Measurements from ENCODE around the gene TMEM92. TPM values are rescaled to one million over a fixed set of nuclear protein-coding genes. Genes with fewer than 3 reads are reported as not detected.
A peak's percentile ranks its signal among the peaks of the same experiment; 100 is the strongest.

TMEM92 gene
- total RNA-seq, 4 donors from 2014 or later = 0.16 TPM; not detected in 3

DNA sequence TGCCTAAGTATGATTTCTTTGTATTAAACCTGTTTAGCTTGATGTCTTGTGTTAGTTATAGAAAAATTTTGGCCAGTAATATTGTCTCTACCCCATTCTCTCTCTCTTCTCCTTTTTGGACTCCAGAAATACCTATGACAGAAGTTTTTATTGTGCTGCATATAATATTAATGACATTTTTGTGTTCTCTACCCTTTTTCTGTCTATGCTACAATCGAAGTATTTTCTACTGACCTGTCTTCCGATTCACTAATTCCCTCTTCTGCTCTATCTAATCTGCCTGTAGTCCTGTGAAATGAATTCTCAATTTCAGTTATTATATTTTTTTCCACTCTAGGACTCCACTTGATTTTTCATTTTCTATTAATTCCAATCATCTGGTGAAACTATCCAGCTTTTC lies 26.0 kb upstream of the TMEM92 start:
- no peak for TF ChIP-seq EP300 (IDR thresholded peaks at IDR 0.05)
- TF ChIP-seq CTCF (IDR thresholded peaks at IDR 0.05) = no peak
- TF ChIP-seq POLR2A (IDR thresholded peaks at IDR 0.05) = no peak
- TF ChIP-seq POLR2AphosphoS5 (IDR thresholded peaks at IDR 0.05) = no peak
- H3K36me3 ChIP-seq = no peaks in the 10 kb centered on the region
- no peaks in the 10 kb centered on the region for H3K27me3 ChIP-seq
- no peaks in the 10 kb centered on the region for H3K4me1 ChIP-seq
- H3K9me3 ChIP-seq = peaks cover 0 to 7% (median 3%) of the 10 kb centered on the region in 3 donors
- 74 to 100% methylated on average over 2 of the region's 2 CpGs for WGBS, 2 donors (ENCODE audit: low coverage in 1 of 2)
- H3K4me3 ChIP-seq = no peak overlapping the region
- no peak overlapping the region for H3K27ac ChIP-seq
- no peak for ATAC-seq

- H3K4me3 ChIP-seq = no peak overlapping the region
- no peaks in the 10 kb centered on the region for H3K27me3 ChIP-seq
- 80 to 85% methylated on average over 3 of the region's 3 CpGs for WGBS, 2 donors (ENCODE audit: low coverage in 1 of 2)
- peaks cover 0 to 7% (median 3%) of the 10 kb centered on the region in 3 donors for H3K9me3 ChIP-seq
- no peak overlapping the region for H3K27ac ChIP-seq
- no peak for ATAC-seq
- peaks cover 0 to 9% (median 4%) of the 10 kb centered on the region in 3 donors for H3K4me1 ChIP-seq
- TF ChIP-seq CTCF (IDR thresholded peaks at IDR 0.05) (no peak), POLR2A (IDR thresholded peaks at IDR 0.05) (no peak), EP300 (IDR thresholded peaks at IDR 0.05) (no peak), POLR2AphosphoS5 (IDR thresholded peaks at IDR 0.05) (no peak)
- H3K36me3 ChIP-seq = no peaks in the 10 kb centered on the region
Measured at GRCh38 chr17:50252781-50253180, 21.5 kb upstream of the TMEM92 start.

DNA sequence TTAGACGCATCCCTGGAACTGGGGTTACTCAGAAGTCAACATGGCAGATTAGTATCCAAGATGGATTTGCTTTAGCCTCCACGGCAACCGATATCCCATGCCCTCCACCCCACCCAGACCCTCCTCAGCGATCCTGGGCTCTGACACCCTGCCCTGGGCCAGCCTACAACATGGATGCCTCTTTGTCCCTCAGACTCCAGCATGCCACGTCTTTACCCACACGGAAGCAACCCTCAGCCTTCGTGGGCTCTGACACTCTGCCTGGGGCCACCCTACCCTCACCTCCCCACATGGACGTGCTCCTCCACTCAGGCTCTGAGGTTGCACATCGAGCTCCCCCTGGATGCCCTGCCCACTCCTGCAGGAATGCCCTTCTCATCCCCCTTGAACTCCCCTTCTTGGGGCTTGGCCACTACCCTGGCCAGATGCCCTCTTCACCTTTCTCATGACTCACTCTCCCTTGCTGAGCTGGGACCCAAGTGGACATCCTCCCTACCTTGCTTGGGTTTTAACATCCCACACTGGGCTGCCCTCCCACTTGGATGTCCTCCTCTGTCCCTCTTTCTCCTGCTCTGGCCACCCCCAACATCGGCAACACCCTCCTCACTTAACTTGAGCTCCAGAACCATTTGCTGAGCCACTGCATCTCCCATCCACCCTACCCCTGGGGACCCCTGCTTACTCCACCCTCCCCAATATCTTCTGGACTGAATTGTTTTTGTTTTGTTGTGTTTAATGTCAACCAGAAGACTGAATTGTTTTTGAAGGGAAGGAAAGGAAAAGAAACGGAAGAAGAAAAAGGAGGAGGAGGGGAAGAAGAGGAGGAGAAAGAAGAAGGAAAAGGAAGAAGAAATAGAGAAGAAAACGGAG lies 18.3 kb upstream of the TMEM92 start:
- Histone ChIP-seq H3K4me3 (no peak overlapping the region), H3K27ac (no peak overlapping the region), H3K4me1 (peaks cover 0 to 34% (median 4%) of the 10 kb centered on the region in 3 donors), H3K9me3 (no peaks in the 10 kb centered on the region), H3K27me3 (peaks cover 12% of the 10 kb centered on the region), H3K36me3 (no peaks in the 10 kb centered on the region)
- TF ChIP-seq POLR2AphosphoS5 (IDR thresholded peaks at IDR 0.05) = no peak
- TF ChIP-seq EP300 (IDR thresholded peaks at IDR 0.05) = no peak
- no peak for TF ChIP-seq POLR2A (IDR thresholded peaks at IDR 0.05)
- no peak for TF ChIP-seq CTCF (IDR thresholded peaks at IDR 0.05)
- WGBS, 2 donors (ENCODE audit: low coverage in 1 of 2) = 88 to 95% methylated on average over 3 to 8 of the region's 12 CpGs
- ATAC-seq = no peak

DNA sequence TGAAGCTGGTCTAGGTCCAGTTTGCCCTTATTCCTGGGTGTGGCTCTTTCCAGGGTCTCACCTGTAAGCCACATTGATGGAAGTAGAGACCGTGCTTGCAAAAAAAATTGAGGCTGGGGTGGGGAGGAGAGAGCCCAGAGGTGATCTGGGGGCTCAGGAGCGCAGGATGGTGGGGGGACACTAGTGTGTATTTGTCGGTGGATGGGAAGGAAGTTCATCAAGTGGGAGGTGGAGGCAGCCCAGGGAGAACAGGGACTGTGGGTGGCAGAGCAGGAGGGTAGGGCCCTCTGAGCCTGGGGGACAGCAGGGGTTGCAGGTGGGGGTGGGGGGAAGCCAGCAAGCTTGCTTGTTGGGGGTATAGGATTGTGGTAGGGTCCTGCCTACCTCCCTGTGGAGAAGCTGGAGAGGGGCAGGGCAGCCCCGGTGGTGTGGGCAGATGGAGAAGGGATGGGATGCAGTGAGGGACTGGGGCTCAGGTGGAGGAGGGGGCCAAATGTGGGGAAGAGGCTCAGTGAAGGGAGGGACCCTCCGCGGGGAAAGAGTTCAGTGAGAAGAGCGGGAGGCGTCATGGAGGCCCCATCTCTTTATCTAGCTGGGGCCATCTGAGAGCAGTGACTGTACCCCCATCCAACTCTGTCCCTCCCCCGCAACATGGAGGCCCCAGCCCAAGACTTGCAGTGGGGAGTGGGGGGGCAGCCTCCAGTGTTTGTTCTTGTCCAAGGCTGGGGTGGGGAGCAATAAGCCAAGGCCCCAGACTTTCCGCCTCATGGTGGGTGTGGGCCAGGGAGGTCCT lies 17.2 kb upstream of the TMEM92 start:
- 83 to 86% methylated on average over 1 to 5 of the region's 10 CpGs for whole genome bisulfite sequencing, 2 donors (ENCODE audit: low coverage in 1 of 2)
- peaks cover 0 to 34% (median 4%) of the 10 kb centered on the region in 3 donors for H3K4me1 ChIP-seq
- peak overlapping the region in 3 of 4 donors; percentile 26 to 61 (median 35) for H3K27ac ChIP-seq
- TF ChIP-seq POLR2AphosphoS5 (IDR thresholded peaks at IDR 0.05) (no peak), CTCF (IDR thresholded peaks at IDR 0.05) (no peak), EP300 (IDR thresholded peaks at IDR 0.05) (no peak), POLR2A (IDR thresholded peaks at IDR 0.05) (no peak)
- no peak for ATAC-seq
- H3K9me3 ChIP-seq = no peaks in the 10 kb centered on the region
- no peak overlapping the region for H3K4me3 ChIP-seq
- H3K36me3 ChIP-seq = no peaks in the 10 kb centered on the region
- H3K27me3 ChIP-seq = peaks cover 12% of the 10 kb centered on the region
